ENCODE measurements around the gene PLPP3.

PLPP3 gene

GRCh38 chr1:56493826-56494225, 85.5 kb downstream of the PLPP3 start:
- no peak for DNase-seq

GRCh38 chr1:56491441-56491840, 87.9 kb downstream of the PLPP3 start:
- no peak for DNase-seq

GRCh38 chr1:56490619-56491018, 88.7 kb downstream of the PLPP3 start:
- no peak for DNase-seq

- DNase-seq: no peak
These were observed 89.7 kb downstream of the PLPP3 start for GRCh38 chr1:56489695-56490094.

GRCh38 chr1:56484695-56485094, 94.7 kb downstream of the PLPP3 start:
- no peak for DNase-seq

GRCh38 chr1:56483104-56483503, 96.3 kb downstream of the PLPP3 start:
- DNase-seq: no peak

- no peak for DNase-seq
These were observed 96.9 kb downstream of the PLPP3 start for GRCh38 chr1:56482486-56482885.

GRCh38 chr1:56481140-56481694, 98.1 kb downstream of the PLPP3 start:
- no peak for DNase-seq

- DNase-seq: no peak
These were observed 100.6 kb downstream of the PLPP3 start for GRCh38 chr1:56478734-56479133.

- no peak for DNase-seq
These were observed 101.9 kb downstream of the PLPP3 start for GRCh38 chr1:56477164-56478111.

GRCh38 chr1:56473582-56474270, 105.6 kb downstream of the PLPP3 start:
- DNase-seq: no peak

GRCh38 chr1:56472860-56473259, 106.5 kb downstream of the PLPP3 start:
- peak; percentile 5 to 40 for DNase-seq

GRCh38 chr1:56469640-56470371, 109.6 kb downstream of the PLPP3 start:
- no peak for DNase-seq

GRCh38 chr1:56468518-56468917, 110.8 kb downstream of the PLPP3 start:
- DNase-seq: no peak

GRCh38 chr1:56466538-56466937, 112.8 kb downstream of the PLPP3 start:
- DNase-seq: no peak

GRCh38 chr1:56464294-56464693, 115.1 kb downstream of the PLPP3 start:
- DNase-seq: no peak

GRCh38 chr1:56463376-56463775, 116.0 kb downstream of the PLPP3 start:
- no peak for DNase-seq

GRCh38 chr1:56462209-56462608, 117.2 kb downstream of the PLPP3 start:
- no peak for DNase-seq

GRCh38 chr1:56461158-56462127, 117.9 kb downstream of the PLPP3 start:
- DNase-seq: no peak

GRCh38 chr1:56459260-56459659, 120.1 kb downstream of the PLPP3 start:
- DNase-seq: no peak

GRCh38 chr1:56457756-56458375, 121.5 kb downstream of the PLPP3 start:
- no peak for DNase-seq

All from CD4-positive, alpha-beta T cell treated with Interleukin-1 beta for 1 hour (primary cell).